Kidney (tissue), 14 donors: Measurements from ENCODE around the gene MRFAP1. TPM values are rescaled to one million over a fixed set of nuclear protein-coding genes. Genes with fewer than 3 reads are reported as not detected.

Source experiments
- DNase-seq, 5 donors: peaks; one replicate each; pipeline ENCODE4 v3.0.0-alpha.2; 2013 to 2020
- FAIRE-seq: peaks from 2 replicates; lab custom pipeline; 2012; peaks lifted over from hg19 to GRCh38; lab: Jason Lieb, UNC
- H3K27ac ChIP-seq, 2 donors: one replicate each; pipeline ENCODE4 v1.7.0; 2013; ENCODE audit warnings: low read depth in 2 of 2, low read length in 2 of 2, inconsistent platforms in 1 of 2
- H3K27me3 ChIP-seq: one replicate; pipeline ENCODE4 v1.7.1; 2013; ENCODE audit warnings: low read length, inconsistent platforms; ENCODE audit not compliant: control insufficient read depth, insufficient read depth
- H3K36me3 ChIP-seq, 3 donors: one replicate each; pipeline versions ENCODE4 v1.7.0 to v1.7.1; 2013; ENCODE audit warnings: low read length in 3 of 3, control low read depth in 1 of 3, inconsistent platforms in 1 of 3; ENCODE audit not compliant: insufficient read depth in 3 of 3, control insufficient read depth in 2 of 3
- H3K4me1 ChIP-seq, 3 donors: one replicate each; pipeline versions ENCODE4 v1.7.0 to v1.7.1; 2013; ENCODE audit warnings: low read length in 3 of 3, inconsistent platforms in 1 of 3, low read depth in 1 of 3; ENCODE audit not compliant: control insufficient read depth in 2 of 3, insufficient read depth in 2 of 3
- H3K4me3 ChIP-seq, 3 donors: one replicate each; pipeline versions ENCODE4 v1.7.0 to v1.8.1; 2013; ENCODE audit warnings: low read length in 3 of 3, control low read depth in 1 of 3, inconsistent platforms in 1 of 3
- H3K9ac ChIP-seq, 3 donors: one replicate each; pipeline versions ENCODE4 v1.7.0 to v1.7.1; 2013; ENCODE audit warnings: low read length in 3 of 3, control low read depth in 1 of 3, inconsistent platforms in 1 of 3
- H3K9me3 ChIP-seq, 3 donors: one replicate each; pipeline versions ENCODE4 v1.7.0 to v1.7.1; 2013; ENCODE audit warnings: low read length in 3 of 3, control low read depth in 1 of 3, inconsistent platforms in 1 of 3; ENCODE audit not compliant: control insufficient read depth in 2 of 3, insufficient read depth in 1 of 3
- intact Hi-C: fragments of 100-400 bp; cut with DNase I; formaldehyde crosslinking; loops from one replicate; pipeline ENCODE4 v1.11.1; 2022
- polyA plus RNA-seq: library from polyadenylated mRNA; stranded (reverse); fragments of 350-450 nt; fragmentation: Illumina TruSeq; extraction: RNeasy Lipid Tissue Mini Kit (QIAGEN cat#74804); gene quantifications from one replicate; pipeline ENCODE4 v1.2.3, GENCODE V29; 2014; ENCODE audit warnings: low read depth, low replicate concordance; ENCODE audit not compliant: insufficient read depth
- total RNA-seq: library from RNA; stranded (reverse); fragmentation: NEBNext Ultra II Directional; extraction: Animal tissue kit (Norgen Biotek cat#: 25700); gene quantifications from one replicate; pipeline ENCODE4 v1.2.1, GENCODE V29; 2021
- TF ChIP-seq, protein P1 (sequence below): IDR thresholded peaks from 3 replicates; pipeline ENCODE4 v1.5.1; 2012; ENCODE audit warnings: mild to moderate bottlenecking, moderate library complexity, borderline replicate concordance; ENCODE audit not compliant: insufficient read depth; ENCODE audit errors: extremely low read depth
- donor health status: control.
- donor health status: control.
- donor health status: control.
- donor health status: control.
- donor health status: control.
- donor health status: DM: yes; HTN: yes; CAD: no.
- donor health status: Normal renal cell carcinoma (clear cell type).

Gene MRFAP1
- total and polyA plus RNA-seq, 2 donors from 2014 or later, result 264 to 406 TPM

- H3K27ac ChIP-seq, result no peak overlapping the region
- no peaks in the 10 kb centered on the region for H3K27me3 ChIP-seq
- H3K4me3 ChIP-seq, result no peak overlapping the region
- TF ChIP-seq, protein P1, sequence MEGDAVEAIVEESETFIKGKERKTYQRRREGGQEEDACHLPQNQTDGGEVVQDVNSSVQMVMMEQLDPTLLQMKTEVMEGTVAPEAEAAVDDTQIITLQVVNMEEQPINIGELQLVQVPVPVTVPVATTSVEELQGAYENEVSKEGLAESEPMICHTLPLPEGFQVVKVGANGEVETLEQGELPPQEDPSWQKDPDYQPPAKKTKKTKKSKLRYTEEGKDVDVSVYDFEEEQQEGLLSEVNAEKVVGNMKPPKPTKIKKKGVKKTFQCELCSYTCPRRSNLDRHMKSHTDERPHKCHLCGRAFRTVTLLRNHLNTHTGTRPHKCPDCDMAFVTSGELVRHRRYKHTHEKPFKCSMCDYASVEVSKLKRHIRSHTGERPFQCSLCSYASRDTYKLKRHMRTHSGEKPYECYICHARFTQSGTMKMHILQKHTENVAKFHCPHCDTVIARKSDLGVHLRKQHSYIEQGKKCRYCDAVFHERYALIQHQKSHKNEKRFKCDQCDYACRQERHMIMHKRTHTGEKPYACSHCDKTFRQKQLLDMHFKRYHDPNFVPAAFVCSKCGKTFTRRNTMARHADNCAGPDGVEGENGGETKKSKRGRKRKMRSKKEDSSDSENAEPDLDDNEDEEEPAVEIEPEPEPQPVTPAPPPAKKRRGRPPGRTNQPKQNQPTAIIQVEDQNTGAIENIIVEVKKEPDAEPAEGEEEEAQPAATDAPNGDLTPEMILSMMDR, result no peak
- intact Hi-C loops, result no loop called here
- H3K9ac ChIP-seq, result no peak overlapping the region
- peaks cover 0 to 5% (median 4%) of the 10 kb centered on the region in 3 donors for H3K36me3 ChIP-seq
- FAIRE-seq (no peak), DNase-seq (no peak)
- H3K4me1 ChIP-seq, result no peaks in the 10 kb centered on the region
- no peaks in the 10 kb centered on the region for H3K9me3 ChIP-seq
These were observed 45.6 kb upstream of the MRFAP1 start for GRCh38 chr4:6594826-6595355.

DNA sequence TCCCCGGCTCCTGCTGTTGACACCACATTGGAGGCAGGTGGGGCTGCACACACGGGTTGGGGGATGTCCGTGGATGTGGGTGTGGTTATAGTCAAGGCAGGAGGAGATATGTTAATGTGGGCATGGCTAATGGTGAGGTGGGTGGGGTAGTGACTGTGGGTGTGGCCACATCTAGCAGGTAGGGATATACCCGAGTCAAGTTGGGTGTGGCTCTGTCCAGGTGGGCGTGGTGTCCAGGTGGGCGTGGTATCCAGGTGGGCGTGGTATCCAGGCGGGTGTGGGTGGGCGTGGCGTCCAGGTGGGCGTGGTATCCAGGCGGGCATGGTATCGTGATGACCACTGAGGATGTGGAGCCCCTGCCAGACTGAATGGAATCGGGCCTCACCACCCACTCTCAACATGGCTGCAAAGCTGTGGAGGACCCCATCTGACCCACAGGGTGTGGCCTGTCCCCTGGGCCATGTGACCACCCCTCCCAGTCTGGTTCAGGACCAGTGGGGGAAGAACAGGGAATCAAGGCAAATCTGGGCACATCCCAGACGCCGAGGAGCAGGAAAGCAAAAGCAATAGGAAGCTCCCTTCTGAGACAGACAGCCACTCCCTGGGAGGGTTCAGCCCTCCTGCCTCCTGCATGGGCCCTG lies 44.5 kb upstream of the MRFAP1 start:
- TF ChIP-seq, protein P1, result no peak
- no peak overlapping the region for H3K4me3 ChIP-seq
- no peak overlapping the region for H3K9ac ChIP-seq
- no peak for DNase-seq
- FAIRE-seq, result no peak
- peaks cover 0 to 10% (median 4%) of the 10 kb centered on the region in 3 donors for H3K36me3 ChIP-seq
- no peaks in the 10 kb centered on the region for H3K4me1 ChIP-seq
- no peak overlapping the region for H3K27ac ChIP-seq
- intact Hi-C loops, result no loop called here
- no peaks in the 10 kb centered on the region for H3K9me3 ChIP-seq
- no peaks in the 10 kb centered on the region for H3K27me3 ChIP-seq

DNA sequence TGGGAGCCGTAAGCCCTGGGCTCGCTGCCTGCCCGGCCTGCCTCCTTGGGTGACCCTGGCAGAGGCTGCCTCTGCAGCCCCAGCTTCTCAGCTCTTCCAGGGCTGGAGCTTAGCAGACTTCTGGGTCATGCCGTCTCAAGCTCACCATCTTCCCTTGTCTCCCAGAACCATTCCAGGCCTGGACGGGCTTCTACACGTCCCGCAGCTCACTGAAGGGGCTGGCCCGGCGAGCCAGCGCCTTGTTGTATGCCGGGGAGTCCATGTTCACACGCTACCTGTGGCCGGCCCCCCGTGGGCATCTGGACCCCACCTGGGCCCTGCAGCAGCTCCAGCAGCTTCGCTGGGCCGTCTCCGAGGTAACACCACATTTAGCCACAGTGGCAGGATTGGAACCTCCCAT lies 43.5 kb upstream of the MRFAP1 start:
- Histone ChIP-seq H3K36me3 (peaks cover 0 to 14% (median 6%) of the 10 kb centered on the region in 3 donors), H3K9ac (no peak overlapping the region)

More for the DNA sequence above, 43.5 kb upstream of the MRFAP1 start:
- TF ChIP-seq, protein P1, result no peak
- intact Hi-C loops, result no loop called here
- no peak for FAIRE-seq
- no peaks in the 10 kb centered on the region for H3K4me1 ChIP-seq
- H3K27ac ChIP-seq, result no peak overlapping the region
- no peaks in the 10 kb centered on the region for H3K9me3 ChIP-seq
- DNase-seq, result peak in 1 of 5 donors; percentile 55
- no peak overlapping the region for H3K4me3 ChIP-seq
- H3K27me3 ChIP-seq, result no peaks in the 10 kb centered on the region
